ENCODE measurements around the gene ARFGAP1.

GRCh38 chr20:63261060-63261794 lies 11.4 kb upstream of the ARFGAP1 start:
- TF ChIP-seq EZH2phosphoT487 (IDR thresholded peaks at IDR 0.05; ENCODE audit: borderline replicate concordance): no peak
- no peak for TF ChIP-seq CTCF (conservative IDR thresholded peaks at IDR 0.05; ENCODE audit: low read length)
